MM.1S (cell line): Measurements from ENCODE around the gene RAMP1.

ENCODE experiments used
- EZH2phosphoT487 ChIP-seq: fragments of 300-600 bp; sonication (generic); IDR thresholded peaks from 2 replicates; pipeline ENCODE4 v1.6.1; 2018; ENCODE audit warnings: antibody characterized with exemption, low read length
- TF ChIP-seq, protein P1 (sequence below): fragments of 300-600 bp; sonication (generic); IDR thresholded peaks from 2 replicates; pipeline ENCODE4 v1.5.1; 2016; ENCODE audit warnings: antibody characterized with exemption, low read length, mixed read lengths

DNA sequence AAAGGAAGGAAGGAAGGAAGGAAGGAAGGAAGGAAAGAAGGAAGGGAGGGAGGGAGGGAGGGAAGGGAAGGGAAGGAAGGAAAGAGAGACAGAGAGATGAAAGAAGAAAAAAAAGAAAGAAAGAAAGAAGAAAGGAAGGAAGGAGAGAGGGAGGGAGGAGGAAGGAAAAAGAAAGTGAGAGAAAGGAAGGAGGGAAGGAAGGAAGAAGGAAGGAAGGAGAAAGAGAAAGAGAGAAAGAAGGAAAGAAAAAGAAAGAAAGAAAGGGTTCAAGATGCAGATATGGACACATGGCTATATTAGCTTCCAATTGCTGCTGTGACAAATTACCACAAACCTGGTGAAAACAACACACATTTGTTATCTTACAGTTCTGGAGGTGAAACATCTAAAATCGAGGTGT is 87.0 kb downstream of the RAMP1 start:
- TF ChIP-seq, protein P1, sequence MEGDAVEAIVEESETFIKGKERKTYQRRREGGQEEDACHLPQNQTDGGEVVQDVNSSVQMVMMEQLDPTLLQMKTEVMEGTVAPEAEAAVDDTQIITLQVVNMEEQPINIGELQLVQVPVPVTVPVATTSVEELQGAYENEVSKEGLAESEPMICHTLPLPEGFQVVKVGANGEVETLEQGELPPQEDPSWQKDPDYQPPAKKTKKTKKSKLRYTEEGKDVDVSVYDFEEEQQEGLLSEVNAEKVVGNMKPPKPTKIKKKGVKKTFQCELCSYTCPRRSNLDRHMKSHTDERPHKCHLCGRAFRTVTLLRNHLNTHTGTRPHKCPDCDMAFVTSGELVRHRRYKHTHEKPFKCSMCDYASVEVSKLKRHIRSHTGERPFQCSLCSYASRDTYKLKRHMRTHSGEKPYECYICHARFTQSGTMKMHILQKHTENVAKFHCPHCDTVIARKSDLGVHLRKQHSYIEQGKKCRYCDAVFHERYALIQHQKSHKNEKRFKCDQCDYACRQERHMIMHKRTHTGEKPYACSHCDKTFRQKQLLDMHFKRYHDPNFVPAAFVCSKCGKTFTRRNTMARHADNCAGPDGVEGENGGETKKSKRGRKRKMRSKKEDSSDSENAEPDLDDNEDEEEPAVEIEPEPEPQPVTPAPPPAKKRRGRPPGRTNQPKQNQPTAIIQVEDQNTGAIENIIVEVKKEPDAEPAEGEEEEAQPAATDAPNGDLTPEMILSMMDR = no peak
- no peak for TF ChIP-seq EZH2phosphoT487
